ENCODE measurements around the gene PIK3AP1. TPM values are rescaled to one million over a fixed set of nuclear protein-coding genes. Genes with fewer than 3 reads are reported as not detected.

Gene PIK3AP1
- total and polyA plus RNA-seq, 10 of the 15 experiments (the other 5 are each of a cell fraction or from before 2014, with no cell fraction given) = 26.2 to 306 (median 119) TPM

GRCh38 chr10:96686514-96686913 lies 33.8 kb downstream of the PIK3AP1 start:
- peaks cover 6% of the 10 kb centered on the region for H4K20me1 ChIP-seq (ENCODE audit: control insufficient read depth, insufficient read depth)
- FAIRE-seq (no peak), ATAC-seq (peak; percentile 19; the same call in 1 of the 3 replicates), DNase-seq (ENCODE audit: low read depth, low spot score) (no peak)
- ChIA-PET CTCF (interaction anchor here (1.9 kb wide), 1 partner anchor 43 kb away, joined by 4 read pairs; no protein-coding TSS in a partner anchor), POLR2A (interaction anchor here (0.6 to 1.8 kb wide), 6 partner anchors 8 to 189 kb away, joined by 3 to 6 read pairs (median 4); no protein-coding TSS in a partner anchor), SMC1A (ENCODE audit: uncharacterized antibody, unreplicated experiment) (interaction anchor here (0.8 to 2.7 kb wide), 6 partner anchors 11 to 78 kb away, joined by 3 to 14 read pairs (median 4); no protein-coding TSS in a partner anchor), RAD21 (ENCODE audit: unreplicated experiment) (interaction anchor here (0.7 to 1.2 kb wide), 2 partner anchors 20 to 31 kb away, joined by 3 to 4 read pairs; no protein-coding TSS in a partner anchor)
- peaks cover 6 to 34% of the 10 kb centered on the region in 2 experiments; a peak in 3 of 4 replicates for H3K36me3 ChIP-seq (ENCODE audit: control insufficient read depth in 2 of 2, insufficient read depth in 2 of 2, low read length in 1 of 2)
- BruUV-seq (replicated peaks) = no TSS peak
- peaks cover 25% of the 10 kb centered on the region for H3K4me1 ChIP-seq (ENCODE audit: control insufficient read depth, insufficient read depth, low read length)
- H3K79me2 ChIP-seq (ENCODE audit: control insufficient read depth, insufficient read depth, low read length) = peaks cover 81% of the 10 kb centered on the region
- in situ Hi-C loops (cut with MboI) = no loop called here
- H3K4me2 ChIP-seq (ENCODE audit: control insufficient read depth, insufficient read depth) = no peak overlapping the region
- H2AFZ ChIP-seq (ENCODE audit: control insufficient read depth, low read depth, low read length) = no peak overlapping the region
- peak overlapping the region; percentile 15; the same call in 1 of the 2 replicates for H3K27ac ChIP-seq (ENCODE audit: control insufficient read depth, insufficient read depth)
- H3K9ac ChIP-seq (ENCODE audit: control insufficient read depth, insufficient read depth, low read length) = peak overlapping the region; percentile 12; the same call in 1 of the 2 replicates
- no peak overlapping the region for H3K4me3 ChIP-seq
- peaks cover under 1% of the 10 kb centered on the region; the same call in 1 of the 3 replicates for H3K9me3 ChIP-seq (replicated peaks; ENCODE audit: control insufficient read depth, insufficient read depth, low read length)
- H3K27me3 ChIP-seq (replicated peaks in 1 of 2; ENCODE audit: control insufficient read depth in 2 of 2, insufficient read depth in 2 of 2, low read length in 1 of 2) = no peaks in the 10 kb centered on the region
- intact Hi-C loops (cut with micrococcal nuclease; ENCODE audit: unreplicated experiment) = no loop called here
- WGBS (ENCODE audit: insufficient coverage, insufficient replicate concordance, low lambda C conversion rate, missing lambda C conversion rate) = 2% methylated on average over 7 of the region's 7 CpGs
- TF ChIP-seq RFX5 (IDR thresholded peaks at IDR 0.05; ENCODE audit: low read depth, low read length) (no peak), RCOR1 (conservative IDR thresholded peaks at IDR 0.05; ENCODE audit: low read depth, low read length) (no peak), STAT1 (conservative IDR thresholded peaks at IDR 0.05) (no peak), ASH2L (IDR thresholded peaks at IDR 0.05; ENCODE audit: borderline replicate concordance, low read depth) (no peak), CHD1 (IDR thresholded peaks at IDR 0.05; ENCODE audit: low read depth, low read length) (no peak), ZBTB11 (CRISPR knock-in tag; IDR thresholded peaks at IDR 0.05) (no peak), E4F1 (IDR thresholded peaks at IDR 0.05; ENCODE audit: borderline replicate concordance, partially characterized antibody) (no peak), HDGF (IDR thresholded peaks at IDR 0.05) (no peak), YBX1 (IDR thresholded peaks at IDR 0.05) (no peak), SIX5 (IDR thresholded peaks at IDR 0.05; ENCODE audit: low read depth, low read length, severe bottlenecking) (no peak), CTCF (IDR thresholded peaks at IDR 0.05 in 2 of 3, conservative IDR thresholded peaks at IDR 0.05 in 1 of 3; ENCODE audit: control insufficient read depth in 2 of 3, extremely low read depth in 1 of 3, insufficient read depth in 1 of 3, low read depth in 3 of 3, low read length in 3 of 3) (no peak), ZNF622 (IDR thresholded peaks at IDR 0.05) (no peak), NR2C1 (IDR thresholded peaks at IDR 0.05) (no peak)
- TF ChIP-seq, protein P1, sequence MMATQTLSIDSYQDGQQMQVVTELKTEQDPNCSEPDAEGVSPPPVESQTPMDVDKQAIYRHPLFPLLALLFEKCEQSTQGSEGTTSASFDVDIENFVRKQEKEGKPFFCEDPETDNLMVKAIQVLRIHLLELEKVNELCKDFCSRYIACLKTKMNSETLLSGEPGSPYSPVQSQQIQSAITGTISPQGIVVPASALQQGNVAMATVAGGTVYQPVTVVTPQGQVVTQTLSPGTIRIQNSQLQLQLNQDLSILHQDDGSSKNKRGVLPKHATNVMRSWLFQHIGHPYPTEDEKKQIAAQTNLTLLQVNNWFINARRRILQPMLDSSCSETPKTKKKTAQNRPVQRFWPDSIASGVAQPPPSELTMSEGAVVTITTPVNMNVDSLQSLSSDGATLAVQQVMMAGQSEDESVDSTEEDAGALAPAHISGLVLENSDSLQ (IDR thresholded peaks at IDR 0.05) = no peak
- TF ChIP-seq, protein P2, sequence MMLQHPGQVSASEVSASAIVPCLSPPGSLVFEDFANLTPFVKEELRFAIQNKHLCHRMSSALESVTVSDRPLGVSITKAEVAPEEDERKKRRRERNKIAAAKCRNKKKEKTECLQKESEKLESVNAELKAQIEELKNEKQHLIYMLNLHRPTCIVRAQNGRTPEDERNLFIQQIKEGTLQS (IDR thresholded peaks at IDR 0.05; ENCODE audit: borderline replicate concordance, extremely low read depth, low read depth, low read length) = no peak

All from GM12878 (cell line).